SU-DHL-6 (cell line): ENCODE results near the gene MYOC.

ENCODE experiments used
- EZH2phosphoT487 ChIP-seq: fragments of 200-600 bp; sonication (generic), shearing (Covaris generic); conservative IDR thresholded peaks from 2 replicates; pipeline ENCODE4 v1.6.1; 2018; ENCODE audit warnings: mild to moderate bottlenecking, antibody characterized with exemption, low read length, moderate library complexity, mixed read lengths
- TF ChIP-seq, protein P1 (sequence below): fragments of 200-600 bp; sonication (generic); IDR thresholded peaks from one replicate; pipeline ENCODE4 v1.5.1; 2017; ENCODE audit warnings: antibody characterized with exemption, mild to moderate bottlenecking, low read length, moderate library complexity; ENCODE audit not compliant: insufficient read depth, poor library complexity, severe bottlenecking

DNA sequence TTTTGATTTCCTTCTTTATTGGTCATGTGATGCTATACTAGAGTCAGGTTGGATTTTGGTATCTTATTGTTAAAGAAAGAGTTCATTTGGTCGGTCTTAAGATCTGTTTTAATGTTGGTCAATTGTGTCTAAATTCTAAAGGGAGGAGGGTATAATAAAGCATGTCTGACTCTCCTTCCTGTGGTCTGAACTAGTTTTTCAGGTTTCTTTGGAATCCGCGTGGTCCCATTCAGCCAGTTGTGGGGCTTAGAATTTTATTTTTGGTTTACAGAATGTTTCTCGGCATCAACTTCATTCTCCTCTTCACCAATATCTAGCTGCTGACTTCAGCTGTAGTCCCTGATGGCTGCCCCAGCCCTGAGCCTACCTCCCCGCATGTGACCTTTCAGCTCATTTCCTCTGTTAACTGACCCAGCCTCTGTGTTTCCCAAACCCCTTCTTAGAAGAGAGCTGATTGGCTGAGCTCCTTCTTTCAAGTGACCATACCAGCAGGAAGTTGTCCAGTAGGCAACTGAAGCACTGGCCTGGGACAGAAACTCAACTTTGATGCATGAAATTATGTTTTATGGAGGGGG, 8.7 kb upstream of the MYOC start:
- TF ChIP-seq, protein P1, sequence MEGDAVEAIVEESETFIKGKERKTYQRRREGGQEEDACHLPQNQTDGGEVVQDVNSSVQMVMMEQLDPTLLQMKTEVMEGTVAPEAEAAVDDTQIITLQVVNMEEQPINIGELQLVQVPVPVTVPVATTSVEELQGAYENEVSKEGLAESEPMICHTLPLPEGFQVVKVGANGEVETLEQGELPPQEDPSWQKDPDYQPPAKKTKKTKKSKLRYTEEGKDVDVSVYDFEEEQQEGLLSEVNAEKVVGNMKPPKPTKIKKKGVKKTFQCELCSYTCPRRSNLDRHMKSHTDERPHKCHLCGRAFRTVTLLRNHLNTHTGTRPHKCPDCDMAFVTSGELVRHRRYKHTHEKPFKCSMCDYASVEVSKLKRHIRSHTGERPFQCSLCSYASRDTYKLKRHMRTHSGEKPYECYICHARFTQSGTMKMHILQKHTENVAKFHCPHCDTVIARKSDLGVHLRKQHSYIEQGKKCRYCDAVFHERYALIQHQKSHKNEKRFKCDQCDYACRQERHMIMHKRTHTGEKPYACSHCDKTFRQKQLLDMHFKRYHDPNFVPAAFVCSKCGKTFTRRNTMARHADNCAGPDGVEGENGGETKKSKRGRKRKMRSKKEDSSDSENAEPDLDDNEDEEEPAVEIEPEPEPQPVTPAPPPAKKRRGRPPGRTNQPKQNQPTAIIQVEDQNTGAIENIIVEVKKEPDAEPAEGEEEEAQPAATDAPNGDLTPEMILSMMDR: no peak
- TF ChIP-seq EZH2phosphoT487: no peak
